ENCODE results near the gene HMCN1. TPM values are rescaled to one million over a fixed set of nuclear protein-coding genes. Genes with fewer than 3 reads are reported as not detected.

HMCN1 gene
- total and polyA plus RNA-seq, 8 donors: 0.12 to 15.1 (median 0.86) TPM

- no peaks in the 10 kb centered on the region for H3K27me3 ChIP-seq
- H3K9me3 ChIP-seq: peaks cover 0 to 4% (median 0%) of the 10 kb centered on the region in 4 donors
- H3K4me3 ChIP-seq: no peak overlapping the region
- no peaks in the 10 kb centered on the region for H3K36me3 ChIP-seq
- no peak for DNase-seq
- H3K4me1 ChIP-seq: no peaks in the 10 kb centered on the region
- no peak overlapping the region for H3K27ac ChIP-seq
- TF ChIP-seq CTCF (IDR thresholded peaks at IDR 0.05): no peak
- TF ChIP-seq EP300 (IDR thresholded peaks at IDR 0.05): no peak
- no peak for TF ChIP-seq POLR2AphosphoS5 (IDR thresholded peaks at IDR 0.05)
- TF ChIP-seq POLR2A (IDR thresholded peaks at IDR 0.05): no peak
- 32 to 43% (median 41%) methylated on average over 3 of the region's 3 CpGs for WGBS, 5 donors
- intact Hi-C loops (cut with DNase I; ENCODE audit: low total_unique reads): no loop called here
Measured at GRCh38 chr1:185939142-185939541, 205.0 kb downstream of the HMCN1 start.

- no peaks in the 10 kb centered on the region for H3K4me1 ChIP-seq
- intact Hi-C loops (cut with DNase I; ENCODE audit: low total_unique reads): no loop called here
- H3K36me3 ChIP-seq: no peaks in the 10 kb centered on the region
- H3K9me3 ChIP-seq: peaks cover 0 to 4% (median 0%) of the 10 kb centered on the region in 4 donors
- H3K4me3 ChIP-seq: no peak overlapping the region
- TF ChIP-seq CTCF (IDR thresholded peaks at IDR 0.05) (no peak), EP300 (IDR thresholded peaks at IDR 0.05) (no peak), POLR2A (IDR thresholded peaks at IDR 0.05) (no peak), POLR2AphosphoS5 (IDR thresholded peaks at IDR 0.05) (no peak)
- H3K27me3 ChIP-seq: no peaks in the 10 kb centered on the region
- WGBS, 5 donors: 90 to 98% (median 95%) methylated on average over 4 of the region's 4 CpGs
- no peak for DNase-seq
- no peak overlapping the region for H3K27ac ChIP-seq
Measured at GRCh38 chr1:185942961-185943360, 208.8 kb downstream of the HMCN1 start.

GRCh38 chr1:185956881-185957280, 222.7 kb downstream of the HMCN1 start:
- Histone ChIP-seq H3K27me3 (no peaks in the 10 kb centered on the region), H3K4me1 (peaks cover 0 to 11% (median 2%) of the 10 kb centered on the region in 4 donors), H3K36me3 (no peaks in the 10 kb centered on the region), H3K4me3 (no peak overlapping the region), H3K9me3 (no peaks in the 10 kb centered on the region), H3K27ac (no peak overlapping the region)
- DNase-seq: no peak
- intact Hi-C loops (cut with DNase I; ENCODE audit: low total_unique reads): no loop called here
- WGBS, 5 donors: 77 to 96% (median 89%) methylated on average over 1 of the region's 1 CpG
- TF ChIP-seq CTCF (IDR thresholded peaks at IDR 0.05) (no peak), POLR2A (IDR thresholded peaks at IDR 0.05) (no peak), POLR2AphosphoS5 (IDR thresholded peaks at IDR 0.05) (no peak)

- intact Hi-C loops (cut with DNase I; ENCODE audit: low total_unique reads): no loop called here
- H3K27ac ChIP-seq: no peak overlapping the region
Measured at GRCh38 chr1:185957441-185958363, 223.5 kb downstream of the HMCN1 start.

More at GRCh38 chr1:185957441-185958363, 223.5 kb downstream of the HMCN1 start:
- TF ChIP-seq POLR2AphosphoS5 (IDR thresholded peaks at IDR 0.05) (no peak), CTCF (IDR thresholded peaks at IDR 0.05) (no peak), POLR2A (IDR thresholded peaks at IDR 0.05) (no peak), EP300 (IDR thresholded peaks at IDR 0.05) (no peak)
- Histone ChIP-seq H3K4me3 (no peak overlapping the region), H3K36me3 (no peaks in the 10 kb centered on the region), H3K4me1 (peaks cover 0 to 13% (median 2%) of the 10 kb centered on the region in 4 donors), H3K9me3 (no peaks in the 10 kb centered on the region), H3K27me3 (no peaks in the 10 kb centered on the region)
- WGBS, 5 donors: 67 to 80% (median 76%) methylated on average over 3 of the region's 3 CpGs
- DNase-seq: no peak

Measured in stomach (tissue), 9 donors.